SK-N-SH treated with all-trans-retinoic acid at 6 μM for 48 hours (cell line): Measurements from ENCODE around the gene SLC22A6.

Experiments
- ARNTL ChIP-seq: fragments of 450-650 bp; formaldehyde crosslinking; IDR thresholded peaks from 2 replicates; pipeline ENCODE4 v1.5.0; 2020; ENCODE audit warnings: low read depth, mild to moderate bottlenecking, moderate library complexity, borderline replicate concordance
- PATZ1 ChIP-seq: fragments of 250-450 bp; sonication (Bioruptor Pico); IDR thresholded peaks from 2 replicates; pipeline ENCODE4 v1.8.0; 2020; ENCODE audit warnings: mild to moderate bottlenecking, moderate library complexity, borderline replicate concordance
- TOX ChIP-seq: fragments of 250-450 bp; sonication (Bioruptor Pico); IDR thresholded peaks from 2 replicates; pipeline ENCODE4 v1.8.0; 2021; ENCODE audit warnings: mild to moderate bottlenecking, moderate library complexity, borderline replicate concordance
- ZFP30 ChIP-seq: fragments of 450-650 bp; formaldehyde crosslinking; IDR thresholded peaks from 2 replicates; pipeline ENCODE4 v1.5.0; 2022; ENCODE audit warnings: mild to moderate bottlenecking, moderate library complexity

DNA sequence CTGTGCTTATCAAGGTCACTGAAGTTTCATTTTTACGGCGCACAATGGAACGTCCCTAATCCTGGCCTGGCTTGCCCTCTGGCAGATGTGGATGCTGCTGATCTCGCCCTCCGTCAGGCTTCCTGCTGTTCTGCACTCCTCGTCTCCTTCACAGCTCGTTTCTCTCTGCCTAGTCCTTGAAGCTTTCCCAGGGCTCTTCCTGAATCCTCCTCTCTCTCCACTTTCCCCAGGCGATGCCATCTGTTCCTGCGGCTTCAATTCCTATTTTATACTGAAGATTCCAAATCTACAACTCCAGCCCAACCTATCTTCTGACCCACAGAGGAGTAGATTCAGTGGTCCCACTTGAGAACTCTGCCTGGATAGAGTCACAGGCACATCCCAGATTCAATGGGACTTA, 16.7 kb upstream of the SLC22A6 start:
- TF ChIP-seq PATZ1 (CRISPR knock-in tag) (no peak), ARNTL (no peak), TOX (CRISPR knock-in tag) (no peak), ZFP30 (CRISPR knock-in tag) (no peak)
